HepG2 (cell line): ENCODE measurements around the gene STIP1. TPM values are rescaled to one million over a fixed set of nuclear protein-coding genes. Genes with fewer than 3 reads are reported as not detected.

ENCODE experiments used
- ATAC-seq: fragments of 200-7000 bp; cut with Tn5 transposase; 3 replicates; pipeline ENCODE4 v1.9.1; 2020; ENCODE audit warnings: mild to moderate bottlenecking, moderate library complexity
- BruUV-seq: library from RNA; stranded (reverse); fragments of 400-500 nt; replicated peaks from 2 replicates; lab custom pipeline; 2021; lab: Mats Ljungman, UMichigan
- CTCF ChIA-PET: fragments of 300-600 bp; formaldehyde crosslinking; extraction: SDS; loops from one replicate; lab custom pipeline; 2021; ENCODE audit warnings: low total read pairs, inconsistent platforms, low intra/inter-chr PET ratio; lab: Yijun Ruan, JAX
- POLR2A ChIA-PET: fragments of 350-600 bp; sonication (Branson Sonifier 250); formaldehyde crosslinking; loops from one replicate; lab custom pipeline; 2020; ENCODE audit warnings: antibody characterized with exemption, inconsistent platforms; lab: Yijun Ruan, JAX
- DNase-seq: peaks from one replicate; pipeline ENCODE4 v3.0.0-alpha.2; 2015; ENCODE audit warnings: low spot score
- FAIRE-seq: peaks from 3 replicates; lab custom pipeline; 2011; peaks lifted over from hg19 to GRCh38; lab: Jason Lieb, UNC
- H2AFZ ChIP-seq: one replicate; pipeline ENCODE4 v1.6.1; 2011; ENCODE audit warnings: low read length, inconsistent platforms
- H3K27ac ChIP-seq: fragments of 300-600 bp; 3 replicates; pipeline ENCODE4 v1.8.0; 2011; ENCODE audit warnings: mixed run types, mild to moderate bottlenecking, mixed read lengths, low read length, inconsistent platforms; ENCODE audit not compliant: insufficient read depth; ENCODE audit errors: extremely low read length
- H3K27me3 ChIP-seq, 2 experiments: fragments of 200-600 bp in 1 of 2; 2 replicates in 1 of 2; 3 replicates in 1 of 2; pipeline versions ENCODE4 v1.6.0 to v1.8.0; 2011; ENCODE audit warnings: low read length in 2 of 2, mild to moderate bottlenecking in 2 of 2, moderate library complexity in 2 of 2, inconsistent platforms in 1 of 2; ENCODE audit not compliant: insufficient read depth in 2 of 2, control insufficient read depth in 1 of 2
- H3K36me3 ChIP-seq, 2 experiments: fragments of 200-600 bp in 1 of 2; replicated peaks in 1 of 2; 2 replicates in 1 of 2; 3 replicates in 1 of 2; pipeline versions ENCODE4 v1.5.1 to v1.8.0; 2011; ENCODE audit warnings: low read length in 2 of 2, inconsistent platforms in 1 of 2; ENCODE audit not compliant: insufficient read depth in 2 of 2, control insufficient read depth in 1 of 2
- H3K4me1 ChIP-seq: 2 replicates; pipeline ENCODE4 v1.5.1; 2012; ENCODE audit warnings: low read length, inconsistent platforms; ENCODE audit not compliant: insufficient read depth
- H3K4me2 ChIP-seq: 2 replicates; pipeline ENCODE4 v1.6.0; 2011; ENCODE audit warnings: low read depth, low read length, inconsistent platforms
- H3K4me3 ChIP-seq, 3 experiments: fragments of 200-600 bp in 1 of 3; sonication (generic), shearing (Covaris generic) in 1 of 3; replicated peaks in 1 of 3; 2 replicates each; pipeline ENCODE4 v1.5.1; 2011 to 2016; ENCODE audit warnings: low read length in 3 of 3, inconsistent platforms in 2 of 3, low read depth in 2 of 3, mild to moderate bottlenecking in 2 of 3, control low read depth in 1 of 3, mixed read lengths in 1 of 3; ENCODE audit not compliant: insufficient read depth in 1 of 3
- H3K79me2 ChIP-seq: one replicate; pipeline ENCODE4 v1.6.1; 2011; ENCODE audit warnings: low read length, inconsistent platforms; ENCODE audit not compliant: insufficient read depth
- H3K9ac ChIP-seq: 2 replicates; pipeline ENCODE4 v1.6.0; 2011; ENCODE audit warnings: mild to moderate bottlenecking, low read depth, low read length, inconsistent platforms; ENCODE audit not compliant: insufficient read depth
- H3K9me3 ChIP-seq: 2 replicates; pipeline ENCODE4 v1.5.1; 2012; ENCODE audit warnings: mild to moderate bottlenecking, low read length
- H4K20me1 ChIP-seq: 2 replicates; pipeline ENCODE4 v1.6.0; 2011; ENCODE audit warnings: inconsistent platforms, mild to moderate bottlenecking, low read length, moderate library complexity; ENCODE audit not compliant: insufficient read depth
- BCL6 ChIP-seq: IDR thresholded peaks from 2 replicates; pipeline ENCODE4 v1.6.1; 2016; ENCODE audit warnings: missing genetic modification reagents, missing compliant biosample characterization
- ELF3 ChIP-seq: IDR thresholded peaks from 2 replicates; pipeline ENCODE4 v1.6.1; 2016; ENCODE audit warnings: missing genetic modification reagents, missing compliant biosample characterization
- FOXM1 ChIP-seq: sonication (generic); formaldehyde crosslinking; IDR thresholded peaks from 2 replicates; pipeline ENCODE4 v1.5.0; 2020; ENCODE audit warnings: missing genetic modification reagents
- IKZF4 ChIP-seq: sonication (generic); formaldehyde crosslinking; IDR thresholded peaks from 2 replicates; pipeline ENCODE4 v1.5.1; 2020; ENCODE audit warnings: borderline replicate concordance, mild to moderate bottlenecking, low read depth, missing genetic modification reagents; ENCODE audit errors: not compliant biosample characterization
- MBD4 ChIP-seq: IDR thresholded peaks from 2 replicates; pipeline ENCODE4 v1.6.1; 2012; ENCODE audit warnings: low read length, inconsistent platforms, borderline replicate concordance
- MLLT10 ChIP-seq: sonication (generic); formaldehyde crosslinking; IDR thresholded peaks from 2 replicates; pipeline ENCODE4 v1.4.0; 2020; ENCODE audit warnings: missing genetic modification reagents
- NFIC ChIP-seq: IDR thresholded peaks from 2 replicates; pipeline ENCODE4 v1.6.1; 2012; ENCODE audit warnings: mild to moderate bottlenecking, low read length, inconsistent platforms
- SMC3 ChIP-seq: IDR thresholded peaks from 2 replicates; pipeline ENCODE4 v1.6.1; 2011; ENCODE audit warnings: low read length, improper control_type of control experiment
- SRY ChIP-seq: sonication (generic); formaldehyde crosslinking; IDR thresholded peaks from 2 replicates; pipeline ENCODE4 v1.8.0; 2022; ENCODE audit warnings: mild to moderate bottlenecking, missing genetic modification reagents
- THYN1 ChIP-seq: sonication (generic); formaldehyde crosslinking; IDR thresholded peaks from 2 replicates; pipeline ENCODE4 v1.8.1; 2023; ENCODE audit warnings: low read depth, mild to moderate bottlenecking, moderate library complexity, missing genetic modification reagents, borderline replicate concordance
- ZNF160 ChIP-seq: sonication (generic); formaldehyde crosslinking; IDR thresholded peaks from 2 replicates; pipeline ENCODE4 v1.8.0; 2022; ENCODE audit warnings: mild to moderate bottlenecking, inconsistent platforms, missing genetic modification reagents
- ZNF629 ChIP-seq: sonication (generic); formaldehyde crosslinking; conservative IDR thresholded peaks from 2 replicates; pipeline ENCODE4 v1.5.0; 2020; ENCODE audit warnings: missing genetic modification reagents
- ZNF674 ChIP-seq: sonication (generic); formaldehyde crosslinking; IDR thresholded peaks from 2 replicates; pipeline ENCODE4 v1.5.0; 2020; ENCODE audit warnings: low read depth, mild to moderate bottlenecking, missing genetic modification reagents
- WGBS: methylation state at CpG from one replicate; pipeline ENCODE4 v1.1.6; 2017; ENCODE audit warnings: low lambda C conversion rate; 5-methylcytosine and 5-hydroxymethylcytosine counted together
- in situ Hi-C: cut with HindIII; loops from 2 replicates; pipeline ENCODE4 v1.10.0; 2017; ENCODE audit warnings: low pct_unique_long_range_greater_than_20kb; ENCODE audit not compliant: extremely low pct_ligation_motif_present
- intact Hi-C: fragments of 100-400 bp; cut with micrococcal nuclease; formaldehyde crosslinking; loops from one replicate; pipeline ENCODE4 v1.10.0; 2022; ENCODE audit not compliant: unreplicated experiment
- polyA plus RNA-seq, 8 experiments: library from polyadenylated mRNA; depleted of rRNA in 3 of 8; stranded (reverse) in 7 of 8; unstranded in 1 of 8; fragments of >200 nt; fragmentation: Illumina TruSeq in 4 of 8; extraction: Trizol in 4 of 8; gene quantifications; 2 replicates each; pipeline versions ENCODE4 v1.2.1 to v1.2.3, GENCODE V29; 2011 to 2016; ENCODE audit warnings: low read depth in 4 of 8, missing spikeins in 1 of 8, mixed read lengths in 1 of 8; ENCODE audit not compliant: insufficient read depth in 1 of 8
- total RNA-seq, 5 experiments: library from RNA; depleted of rRNA; stranded (reverse); fragments of >200 nt; fragmentation: Illumina TruSeq; extraction: Trizol; gene quantifications; 2 replicates each; pipeline ENCODE4 v1.2.3, GENCODE V29; 2016; ENCODE audit warnings: low read depth in 1 of 5
- TF ChIP-seq, protein P1 (sequence below): sonication (generic); formaldehyde crosslinking; IDR thresholded peaks from 2 replicates; pipeline ENCODE4 v1.4.0; 2020; ENCODE audit warnings: missing genetic modification reagents
- TF ChIP-seq, protein P2 (sequence below): sonication (generic); formaldehyde crosslinking; IDR thresholded peaks from 2 replicates; pipeline ENCODE4 v1.5.0; 2020; ENCODE audit warnings: mild to moderate bottlenecking, low read depth, missing genetic modification reagents, borderline replicate concordance
- TF ChIP-seq, protein P3 (sequence below): IDR thresholded peaks from 2 replicates; pipeline ENCODE4 v1.6.1; 2016; ENCODE audit warnings: missing compliant biosample characterization, missing genetic modification reagents, borderline replicate concordance
- TF ChIP-seq, protein P4 (sequence below): sonication (generic); formaldehyde crosslinking; IDR thresholded peaks from 2 replicates; pipeline ENCODE4 v1.4.0; 2020; ENCODE audit warnings: low read depth, mild to moderate bottlenecking, missing genetic modification reagents

The STIP1 gene
- total and polyA plus RNA-seq, 2 of the 13 experiments (the other 11 are each of a cell fraction or from before 2014, with no cell fraction given), result 81.1 to 217 TPM

DNA sequence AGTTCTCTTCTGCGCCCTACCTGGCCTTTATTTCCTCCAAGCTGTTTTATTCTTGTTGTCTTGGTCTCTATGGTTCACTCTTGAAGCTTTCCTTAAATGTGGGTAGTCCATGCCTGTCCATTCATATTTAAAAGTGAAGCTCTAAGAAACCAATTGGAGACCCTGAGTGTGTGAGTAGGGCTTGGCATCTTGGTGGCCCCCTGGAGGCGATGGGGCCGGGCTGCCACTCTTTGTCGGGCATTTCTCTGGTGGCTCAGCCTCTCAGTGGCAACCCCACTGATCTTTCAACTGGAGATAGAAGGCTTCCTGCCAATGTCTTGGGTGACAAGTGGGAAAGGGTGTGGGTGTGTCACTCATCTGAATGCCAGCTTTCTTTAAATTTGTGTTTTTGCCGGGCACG lies 30.9 kb downstream of the STIP1 start:
- Histone ChIP-seq H3K9ac (no peak overlapping the region), H3K4me1 (peaks cover 32% of the 10 kb centered on the region), H3K27me3 (peaks cover 0 to 1% of the 10 kb centered on the region in 2 experiments; a peak in 1 of 5 replicates), H3K79me2 (no peaks in the 10 kb centered on the region), H3K4me2 (no peak overlapping the region), H3K36me3 (no peaks in the 10 kb centered on the region), H2AFZ (no peak overlapping the region), H3K27ac (no peak overlapping the region), H4K20me1 (no peaks in the 10 kb centered on the region), H3K9me3 (no peaks in the 10 kb centered on the region), H3K4me3 (no peak overlapping the region)
- 87% methylated on average over 6 of the region's 6 CpGs for WGBS
- in situ Hi-C loops, result no loop called here
- no peak for FAIRE-seq
- DNase-seq, result no peak
- no TSS peak for BruUV-seq
- intact Hi-C loops, result no loop called here
- ChIA-PET CTCF (no interaction called here), POLR2A (interaction anchor here (0.7 to 2.1 kb wide), 2 partner anchors 25 to 31 kb away, joined by 5 read pairs; partner anchors contain the start of gene STIP1)
- no peak for ATAC-seq
- no peak for TF ChIP-seq SRY (CRISPR knock-in tag)
- TF ChIP-seq, protein P1, sequence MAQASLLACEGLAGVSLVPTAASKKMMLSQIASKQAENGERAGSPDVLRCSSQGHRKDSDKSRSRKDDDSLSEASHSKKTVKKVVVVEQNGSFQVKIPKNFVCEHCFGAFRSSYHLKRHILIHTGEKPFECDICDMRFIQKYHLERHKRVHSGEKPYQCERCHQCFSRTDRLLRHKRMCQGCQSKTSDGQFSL (CRISPR knock-in tag), result no peak
- no peak for TF ChIP-seq ZNF160
- no peak for TF ChIP-seq THYN1 (CRISPR knock-in tag)
- no peak for TF ChIP-seq NFIC
- TF ChIP-seq MLLT10, result no peak
- TF ChIP-seq, protein P2, sequence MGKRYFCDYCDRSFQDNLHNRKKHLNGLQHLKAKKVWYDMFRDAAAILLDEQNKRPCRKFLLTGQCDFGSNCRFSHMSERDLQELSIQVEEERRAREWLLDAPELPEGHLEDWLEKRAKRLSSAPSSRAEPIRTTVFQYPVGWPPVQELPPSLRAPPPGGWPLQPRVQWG, result no peak
- TF ChIP-seq ZNF629, result no peak
- no peak for TF ChIP-seq BCL6 (CRISPR knock-in tag)
- TF ChIP-seq IKZF4, result no peak
- TF ChIP-seq, protein P3, sequence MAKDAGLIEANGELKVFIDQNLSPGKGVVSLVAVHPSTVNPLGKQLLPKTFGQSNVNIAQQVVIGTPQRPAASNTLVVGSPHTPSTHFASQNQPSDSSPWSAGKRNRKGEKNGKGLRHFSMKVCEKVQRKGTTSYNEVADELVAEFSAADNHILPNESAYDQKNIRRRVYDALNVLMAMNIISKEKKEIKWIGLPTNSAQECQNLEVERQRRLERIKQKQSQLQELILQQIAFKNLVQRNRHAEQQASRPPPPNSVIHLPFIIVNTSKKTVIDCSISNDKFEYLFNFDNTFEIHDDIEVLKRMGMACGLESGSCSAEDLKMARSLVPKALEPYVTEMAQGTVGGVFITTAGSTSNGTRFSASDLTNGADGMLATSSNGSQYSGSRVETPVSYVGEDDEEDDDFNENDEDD (CRISPR knock-in tag), result no peak
- TF ChIP-seq, protein P4, sequence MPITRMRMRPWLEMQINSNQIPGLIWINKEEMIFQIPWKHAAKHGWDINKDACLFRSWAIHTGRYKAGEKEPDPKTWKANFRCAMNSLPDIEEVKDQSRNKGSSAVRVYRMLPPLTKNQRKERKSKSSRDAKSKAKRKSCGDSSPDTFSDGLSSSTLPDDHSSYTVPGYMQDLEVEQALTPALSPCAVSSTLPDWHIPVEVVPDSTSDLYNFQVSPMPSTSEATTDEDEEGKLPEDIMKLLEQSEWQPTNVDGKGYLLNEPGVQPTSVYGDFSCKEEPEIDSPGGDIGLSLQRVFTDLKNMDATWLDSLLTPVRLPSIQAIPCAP (CRISPR knock-in tag), result no peak
- no peak for TF ChIP-seq MBD4
- TF ChIP-seq SMC3, result no peak
- no peak for TF ChIP-seq ZNF674 (CRISPR knock-in tag)
- TF ChIP-seq FOXM1 (CRISPR knock-in tag), result no peak
- no peak for TF ChIP-seq ELF3
